Pericardium fibroblast (primary cell): Measurements from ENCODE around the gene RAB3IL1. TPM values are rescaled to one million over a fixed set of nuclear protein-coding genes. Genes with fewer than 3 reads are reported as not detected.

ENCODE experiments used
- total RNA-seq: library from RNA; depleted of rRNA; stranded (reverse); fragments of >200 nt; gene quantifications from 2 replicates; pipeline ENCODE4 v1.2.3, GENCODE V29; 2015

Gene RAB3IL1
- total RNA-seq, result 28.1 and 28.5 TPM in 2 replicates

GRCh38 chr11:61917334-61918109 lies at the start of gene RAB3IL1:
RAB3IL1 (minus strand) TSS chr11:61917566; CDS start chr11:61917367, 199 bp downstream.

GRCh38 chr11:61950035-61950547 lies 32.7 kb upstream of the RAB3IL1 start, which contains the start of gene BEST1:
BEST1 (plus strand) TSS chr11:61950351; CDS start chr11:61951807, 1,456 bp downstream.

GRCh38 chr11:61891331-61892084 lies 25.9 kb downstream of the RAB3IL1 start, which contains the start of gene FADS3:
FADS3 (minus strand) TSS chr11:61891545; CDS start chr11:61891381, 164 bp downstream.

Other genes starting within 250 kb of the RAB3IL1 start
- 1.9 and 2.0 TPM in 2 replicates for gene DAGLA, start 237.2 kb downstream of the RAB3IL1 start, total RNA-seq
- 3.8 and 25.6 TPM in 2 replicates for gene MYRF, start 164.9 kb downstream of the RAB3IL1 start, total RNA-seq
- gene TMEM258, start 125.0 kb downstream of the RAB3IL1 start, total RNA-seq, result 66.1 and 82.9 TPM in 2 replicates
- gene FEN1, start 124.7 kb downstream of the RAB3IL1 start, total RNA-seq, result 7.5 and 8.2 TPM in 2 replicates
- gene FADS1, start 100.6 kb downstream of the RAB3IL1 start, total RNA-seq, result 128 and 148 TPM in 2 replicates
- 359 and 649 TPM in 2 replicates for gene FADS2, start 89.3 kb downstream of the RAB3IL1 start, total RNA-seq
- 127 and 137 TPM in 2 replicates for gene FADS3, start 26.0 kb downstream of the RAB3IL1 start, total RNA-seq
- gene BEST1, start 32.8 kb upstream of the RAB3IL1 start, total RNA-seq, result 1.5 and 3.7 TPM in 2 replicates
- 1,171 and 2,524 TPM in 2 replicates for gene FTH1, start 50.1 kb upstream of the RAB3IL1 start, total RNA-seq
- 2.3 and 4.0 TPM in 2 replicates for gene INCENP, start 206.4 kb upstream of the RAB3IL1 start, total RNA-seq